ENCODE measurements around the gene ZBTB18. TPM values are rescaled to one million over a fixed set of nuclear protein-coding genes. Genes with fewer than 3 reads are reported as not detected.

ZBTB18 gene
- total RNA-seq, 1 donor from 2014 or later: 13.9 TPM

DNA sequence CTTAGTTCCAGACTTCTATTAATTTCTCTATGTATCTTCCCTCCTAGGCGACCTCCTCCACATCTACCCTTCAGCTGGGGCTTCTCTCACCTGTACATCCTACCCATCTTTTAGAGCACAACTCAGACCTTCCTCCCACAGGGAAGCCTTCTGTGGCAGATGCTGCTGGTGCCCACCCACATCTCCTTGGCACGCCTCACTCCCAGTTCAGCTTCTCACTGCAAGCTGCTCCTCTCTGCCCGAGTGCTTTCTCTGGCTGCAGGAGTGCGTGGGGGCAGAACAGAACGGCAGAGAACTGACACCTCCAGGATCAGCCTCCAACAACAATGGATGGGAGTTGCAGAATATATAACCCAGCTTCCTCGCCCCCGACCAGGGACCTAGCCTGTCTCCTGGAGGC lies 36.5 kb downstream of the ZBTB18 start:
- DNase-seq (ENCODE audit: low read depth in 2 of 2): no peak

DNA sequence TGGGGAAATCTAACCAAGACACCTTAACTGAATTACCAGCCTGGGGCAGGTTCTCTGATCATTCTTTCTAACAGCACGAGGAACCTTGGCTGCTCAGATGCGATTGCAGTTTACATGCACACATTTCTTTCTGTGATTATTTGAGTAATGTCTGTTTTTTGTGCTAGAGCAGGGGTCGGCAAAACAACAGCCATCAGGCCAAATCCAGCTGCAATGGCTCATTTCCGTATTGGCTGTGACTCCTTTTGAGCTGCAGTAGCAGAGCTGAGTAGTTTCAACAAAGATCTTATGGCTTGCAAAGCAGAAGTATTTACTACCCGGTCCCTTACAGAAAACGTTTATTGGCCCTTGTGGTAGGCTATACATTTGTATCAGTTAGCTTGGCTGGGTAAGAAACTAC lies 37.1 kb downstream of the ZBTB18 start:
- DNase-seq (ENCODE audit: low read depth in 2 of 2): peak; percentile 8 to 30

DNA sequence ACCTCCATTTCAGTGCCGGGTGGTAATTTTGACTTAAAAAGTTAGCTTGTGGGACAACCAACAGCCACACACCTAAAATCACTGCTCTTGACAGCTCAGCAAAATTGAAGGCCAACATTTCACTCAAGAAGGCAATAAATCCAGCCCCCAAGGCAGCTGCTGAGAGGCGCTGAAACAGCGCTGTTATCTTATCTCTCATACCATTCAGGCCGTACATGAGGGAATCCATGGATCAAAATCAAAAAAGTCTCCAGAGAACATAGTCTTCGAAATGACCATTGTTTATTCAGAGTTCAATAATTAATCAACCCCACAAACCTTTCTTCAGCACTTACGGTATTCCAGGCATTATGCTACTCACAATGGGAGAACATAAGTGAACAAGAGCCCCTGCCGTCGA lies 38.5 kb downstream of the ZBTB18 start:
- DNase-seq (ENCODE audit: low read depth in 2 of 2): no peak

DNA sequence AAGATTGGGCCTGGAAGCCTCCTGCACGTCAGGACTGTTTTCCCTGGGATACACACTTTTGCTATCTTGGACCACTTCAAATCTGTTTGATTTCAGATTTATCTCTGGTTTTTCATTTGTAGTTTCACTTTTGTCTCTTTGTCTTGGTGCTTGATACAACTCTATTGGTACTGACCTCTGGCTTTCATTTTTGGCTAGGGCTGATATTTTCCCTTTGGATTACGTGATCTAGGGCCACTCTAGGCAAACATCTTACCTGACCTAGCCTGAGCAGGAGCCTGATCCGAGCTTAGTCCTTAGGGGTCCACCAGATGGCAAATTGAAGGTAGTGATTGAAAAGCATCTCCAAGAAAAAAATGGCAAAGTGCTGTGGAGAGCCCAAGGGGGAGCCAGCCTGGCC lies 39.6 kb downstream of the ZBTB18 start:
- DNase-seq (ENCODE audit: low read depth in 2 of 2): no peak

DNA sequence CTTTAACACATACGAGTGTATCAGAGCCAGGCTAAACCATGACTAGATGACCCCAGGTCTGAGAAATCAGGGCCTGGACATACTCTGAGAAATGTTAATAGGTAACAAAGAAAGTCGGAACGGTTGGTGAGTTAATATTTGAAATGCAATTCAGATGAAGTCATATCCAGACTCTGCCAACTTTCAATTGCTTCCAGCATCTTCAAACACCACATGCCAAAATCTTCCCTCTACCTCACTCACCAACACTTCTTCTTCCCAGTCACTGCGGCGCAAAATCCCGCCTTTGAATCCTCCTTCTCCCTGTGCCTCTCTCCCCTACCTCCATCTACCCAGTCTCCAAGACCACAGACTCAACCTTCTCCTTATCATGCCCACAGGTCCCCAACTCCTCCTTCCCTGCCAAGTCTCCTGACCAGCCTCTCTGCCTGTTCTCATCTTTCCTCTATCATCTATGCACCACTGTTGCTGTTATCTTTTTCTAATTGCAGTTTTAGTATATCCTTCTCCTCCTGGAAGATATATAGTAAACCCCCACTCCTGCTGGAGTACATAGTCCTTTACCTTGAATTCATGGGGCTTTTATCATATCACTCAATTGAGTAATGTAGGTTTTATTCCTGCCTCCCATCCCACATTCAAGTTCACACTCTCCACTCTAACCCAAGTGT lies 41.3 kb downstream of the ZBTB18 start:
- no peak for DNase-seq (ENCODE audit: low read depth in 2 of 2)

DNA sequence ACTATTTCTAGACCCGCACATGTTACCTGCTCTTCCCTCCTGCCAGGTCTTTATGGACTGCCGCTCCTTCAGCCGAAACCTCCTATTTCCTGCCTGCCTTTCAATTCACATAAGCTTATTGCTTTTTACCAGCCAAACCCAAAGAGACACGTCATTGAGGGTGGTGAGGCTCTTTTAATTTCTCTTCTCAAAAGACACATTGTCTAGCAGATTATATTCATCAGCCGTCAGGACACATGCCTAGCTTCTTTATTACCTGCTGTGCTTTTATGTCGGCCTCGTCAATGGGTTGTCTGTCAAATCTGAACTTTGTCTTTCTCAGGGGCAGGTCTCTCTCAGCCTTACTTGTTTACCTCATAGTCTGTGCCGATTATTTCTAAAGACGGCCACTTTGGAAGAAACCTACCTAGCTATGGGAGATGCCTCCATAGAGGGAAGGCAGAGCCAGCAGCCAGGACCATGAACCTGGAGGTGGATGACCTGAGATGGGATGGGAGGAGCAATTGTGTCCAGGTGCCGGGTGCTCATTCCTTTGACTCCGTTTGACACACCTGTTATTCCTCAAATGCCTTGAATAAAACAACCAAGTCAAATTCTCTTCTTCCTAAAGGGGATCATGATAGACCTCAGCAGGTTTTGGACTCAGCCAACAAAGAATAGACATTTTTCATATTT lies 42.0 kb downstream of the ZBTB18 start:
- no peak for DNase-seq (ENCODE audit: low read depth in 2 of 2)

DNA sequence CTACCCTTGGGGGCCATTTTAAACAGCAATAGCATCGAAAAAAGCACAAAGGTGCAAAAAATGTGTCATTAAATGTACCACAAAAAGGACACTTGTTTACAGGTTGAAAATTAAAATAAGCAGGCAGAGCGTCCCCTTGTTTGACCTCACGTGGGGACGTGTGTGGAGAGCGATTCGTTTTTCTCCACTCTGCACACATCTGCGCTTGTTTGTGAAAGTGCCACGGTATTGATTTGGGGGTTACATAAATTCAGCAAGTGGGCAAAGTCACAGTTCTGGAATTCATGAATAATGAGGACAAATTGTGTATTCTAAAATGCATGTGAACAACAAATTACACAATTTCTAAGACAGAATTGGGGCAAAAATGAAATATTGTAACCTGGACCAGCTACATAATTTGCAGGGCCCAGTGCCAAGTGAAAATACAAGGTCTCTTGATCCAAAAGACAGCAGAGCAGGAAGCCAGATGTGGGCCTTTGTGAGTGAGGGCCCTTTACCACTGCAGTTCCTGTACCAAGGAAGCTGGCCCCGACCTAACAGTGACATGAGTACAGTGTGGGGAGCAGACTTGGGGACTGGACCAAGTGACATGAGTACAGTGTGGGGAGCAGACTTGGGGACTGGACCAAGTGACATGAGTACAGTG lies 43.9 kb downstream of the ZBTB18 start:
- DNase-seq (ENCODE audit: low read depth in 2 of 2): no peak

DNA sequence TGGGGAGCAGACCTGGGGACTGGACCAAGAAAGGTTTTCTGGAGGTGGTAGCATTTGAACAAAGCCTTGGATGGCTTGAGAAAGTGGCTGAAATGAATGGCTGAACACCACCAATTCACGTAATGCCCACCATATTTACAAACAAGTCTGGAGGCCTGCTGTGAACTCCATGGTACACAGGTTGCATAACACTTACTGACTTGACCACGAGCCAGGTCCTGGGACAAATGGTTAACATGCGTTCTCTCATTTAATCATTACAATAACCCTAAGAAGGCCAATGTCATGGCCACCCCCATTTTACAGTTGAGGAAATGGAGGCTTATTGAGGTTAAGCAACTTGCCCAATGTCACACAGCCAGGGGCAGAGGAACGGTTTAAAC lies 44.4 kb downstream of the ZBTB18 start:
- no peak for DNase-seq (ENCODE audit: low read depth in 2 of 2)

DNA sequence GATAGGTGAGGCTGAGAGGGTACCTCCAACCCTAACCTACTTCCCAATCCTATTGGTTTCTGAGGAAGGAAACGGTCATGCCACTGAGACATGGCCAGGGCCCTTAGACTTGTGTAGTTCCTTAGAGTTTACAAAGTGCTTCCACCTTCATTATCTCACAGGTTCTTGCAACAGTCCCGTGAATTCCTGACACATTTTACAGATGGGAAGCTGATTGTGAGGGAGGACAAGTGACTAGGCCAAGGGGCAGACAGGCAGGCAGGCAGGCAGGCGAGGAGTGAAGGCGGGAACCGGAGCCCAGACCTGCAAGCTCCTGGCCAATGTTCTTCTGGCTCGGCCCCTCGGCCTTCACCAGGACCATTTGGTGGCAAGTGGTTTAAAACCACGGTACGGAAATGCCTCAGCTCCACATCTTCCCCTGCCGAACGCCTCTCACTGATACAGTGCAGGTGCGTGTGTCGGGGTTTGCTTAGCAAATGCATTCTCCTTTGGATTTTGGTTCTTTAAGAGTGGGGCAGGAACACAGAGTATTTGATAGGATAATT lies 45.1 kb downstream of the ZBTB18 start:
- DNase-seq (ENCODE audit: low read depth in 2 of 2): no peak

DNA sequence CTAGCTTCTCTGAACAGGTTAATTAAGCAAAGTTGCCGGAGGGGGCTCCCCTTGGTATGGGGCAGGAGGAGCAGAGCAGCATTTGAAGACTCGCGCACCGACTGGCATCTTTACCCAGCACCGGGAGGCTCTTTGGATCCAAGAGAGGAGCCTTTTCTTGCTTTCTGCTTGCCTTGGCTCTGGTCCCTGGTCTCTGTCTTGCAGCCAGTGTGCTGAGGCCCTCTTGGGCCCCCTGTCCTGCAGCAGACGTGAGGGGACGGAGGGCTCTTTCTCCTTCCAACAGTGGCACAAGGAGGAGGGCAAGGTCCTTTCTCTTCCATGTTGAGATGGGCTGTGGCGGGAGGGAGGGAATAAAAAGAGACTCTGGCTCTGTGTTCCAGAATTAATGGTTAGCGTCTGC lies 45.6 kb downstream of the ZBTB18 start:
- DNase-seq (ENCODE audit: low read depth in 2 of 2): no peak

DNA sequence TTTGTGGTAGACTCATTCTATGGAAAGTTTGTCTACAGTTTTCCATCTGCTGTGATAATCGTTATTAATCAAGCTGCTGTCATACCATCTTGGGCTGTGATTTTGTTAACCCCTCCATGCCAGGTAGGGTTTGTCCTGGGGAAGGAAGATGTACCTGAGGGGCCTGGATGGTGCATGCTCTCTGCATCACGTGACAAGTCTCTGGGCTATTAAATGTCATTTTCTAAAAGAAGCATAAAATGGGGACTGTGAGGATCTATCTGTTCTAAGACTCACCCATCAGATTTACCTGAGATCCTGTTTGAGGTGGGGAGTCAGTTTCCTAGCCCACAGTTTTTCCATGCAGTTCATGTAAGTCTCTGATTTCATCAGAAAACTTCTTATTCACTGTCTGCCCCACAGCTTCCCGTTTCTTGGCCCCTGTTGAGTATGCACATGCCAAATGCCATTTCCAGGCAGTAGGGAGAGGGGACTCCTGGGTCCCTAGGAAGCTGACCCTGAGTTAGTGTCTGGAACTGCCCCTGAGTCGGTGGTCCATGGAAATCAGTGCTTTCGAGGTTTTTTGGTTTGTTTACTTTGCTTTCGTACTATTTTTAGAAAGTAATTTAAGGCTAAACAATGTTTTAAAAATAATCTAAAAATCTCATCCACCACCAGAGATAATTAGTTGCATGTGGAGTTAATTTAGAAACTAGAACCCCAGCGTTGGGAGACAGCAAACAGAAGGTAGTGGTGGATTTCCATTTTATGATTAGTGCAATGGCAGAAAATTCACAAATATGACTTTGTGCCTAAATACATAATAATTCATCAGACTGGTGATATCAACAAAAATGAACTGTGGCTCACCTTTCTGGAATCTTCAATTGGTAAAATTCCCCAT lies 46.7 kb downstream of the ZBTB18 start:
- no peak for DNase-seq (ENCODE audit: low read depth in 2 of 2)

DNA sequence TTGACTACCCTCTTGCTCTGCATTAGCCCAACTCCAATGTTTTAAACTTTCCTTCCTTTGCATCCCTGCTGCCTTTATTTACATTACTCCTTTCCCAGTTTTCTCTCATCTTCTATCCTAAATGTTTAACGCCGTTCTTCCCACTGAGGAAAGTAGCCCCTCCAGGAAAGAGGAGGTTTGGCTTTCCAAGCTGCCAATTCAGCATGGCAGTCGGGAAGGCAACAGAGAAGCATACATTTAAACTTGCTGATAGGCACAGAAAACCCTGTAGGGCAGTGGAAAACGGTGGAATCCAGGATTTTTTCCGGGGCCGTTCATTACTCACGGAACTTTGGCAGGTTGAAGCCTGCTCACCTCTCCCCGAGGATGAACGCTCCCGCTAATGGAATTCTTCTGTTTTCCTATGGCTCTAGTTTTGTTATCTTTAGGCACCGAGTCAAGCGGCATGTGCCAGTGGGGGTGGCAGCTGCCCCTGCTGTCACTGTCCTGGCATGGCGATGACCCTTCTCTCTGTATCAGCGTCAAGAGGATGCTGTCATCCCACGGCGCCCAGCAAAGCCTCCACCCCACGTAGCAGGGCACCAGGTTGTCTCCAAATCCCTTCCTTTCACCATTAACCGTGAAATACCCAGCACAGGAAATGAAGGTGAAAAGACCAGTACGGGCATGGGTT lies 48.3 kb downstream of the ZBTB18 start:
- no peak for DNase-seq (ENCODE audit: low read depth in 2 of 2)

DNA sequence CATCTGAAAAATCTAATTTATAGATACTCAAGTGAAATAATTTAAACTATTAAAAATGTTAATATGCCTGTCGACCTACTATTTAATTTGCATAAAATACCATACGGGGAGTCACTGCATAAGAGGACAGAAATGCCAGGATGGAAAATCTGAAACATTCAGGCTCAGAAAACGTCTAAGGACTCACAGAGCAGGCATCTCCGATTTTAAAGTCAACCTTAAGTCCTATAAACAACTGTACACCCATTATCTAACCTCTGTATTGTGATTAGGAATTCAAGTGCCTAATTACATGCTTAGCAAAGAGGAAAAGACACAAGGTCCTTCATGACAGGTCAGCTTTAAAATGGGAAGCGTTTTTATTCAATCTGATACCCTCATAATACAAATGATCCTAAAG lies 49.2 kb downstream of the ZBTB18 start:
- no peak for DNase-seq (ENCODE audit: low read depth in 2 of 2)

DNA sequence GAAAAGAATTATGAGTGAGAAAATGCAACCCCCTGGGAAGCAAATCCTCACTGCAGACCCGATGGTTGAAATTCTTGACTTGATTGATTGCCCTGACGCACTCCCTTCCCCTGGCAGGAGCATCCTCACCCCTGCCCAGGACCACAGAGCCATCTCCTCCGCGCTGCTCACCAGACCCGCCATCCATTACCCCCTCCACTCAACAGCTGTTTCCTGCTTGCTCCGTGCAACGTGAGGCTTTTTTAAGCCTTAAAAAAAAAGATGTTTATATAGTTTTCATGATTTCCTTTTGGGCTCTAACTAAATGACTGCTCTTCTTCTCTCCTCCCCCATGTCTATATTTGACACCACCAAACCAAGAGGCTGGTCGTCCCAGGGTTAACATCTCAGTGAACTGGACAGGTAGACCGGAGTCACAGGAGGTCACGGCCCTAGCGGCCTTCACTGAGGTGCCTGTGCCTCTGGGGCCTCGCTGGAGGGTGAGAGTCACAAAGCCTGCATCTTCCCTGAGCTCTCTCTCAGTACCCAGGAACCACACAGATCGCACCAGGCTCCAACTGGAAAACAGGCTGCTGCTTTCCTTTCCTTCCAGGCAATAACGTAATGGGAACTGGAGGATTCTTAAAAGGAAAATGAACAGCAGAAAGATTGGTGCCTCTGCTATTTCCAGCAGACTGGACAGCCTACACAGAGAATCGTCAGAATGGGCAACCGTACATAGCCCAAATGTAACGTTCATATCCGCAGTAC lies 49.8 kb downstream of the ZBTB18 start:
- peak; percentile 11 to 75 for DNase-seq (ENCODE audit: low read depth in 2 of 2)

DNA sequence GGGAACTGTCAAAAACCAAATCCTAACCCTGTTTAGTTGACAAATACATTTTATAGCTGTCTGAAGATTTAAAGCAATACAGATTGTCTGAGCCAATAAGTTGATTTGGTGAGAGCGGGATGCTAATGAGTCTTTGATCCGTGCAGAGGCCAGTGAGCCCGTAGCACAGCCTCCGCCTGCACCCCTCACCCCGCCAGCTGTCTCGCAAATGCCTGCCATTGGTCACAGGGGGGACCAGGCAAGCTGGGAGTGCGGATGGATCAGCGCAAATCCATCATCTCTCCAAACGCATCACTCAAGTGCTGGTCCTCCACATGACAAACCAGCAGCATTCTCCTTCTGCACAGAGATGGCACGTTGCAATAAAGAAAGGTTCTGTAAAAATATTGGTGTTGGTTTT lies 51.0 kb downstream of the ZBTB18 start:
- no peak for DNase-seq (ENCODE audit: low read depth in 2 of 2)

DNA sequence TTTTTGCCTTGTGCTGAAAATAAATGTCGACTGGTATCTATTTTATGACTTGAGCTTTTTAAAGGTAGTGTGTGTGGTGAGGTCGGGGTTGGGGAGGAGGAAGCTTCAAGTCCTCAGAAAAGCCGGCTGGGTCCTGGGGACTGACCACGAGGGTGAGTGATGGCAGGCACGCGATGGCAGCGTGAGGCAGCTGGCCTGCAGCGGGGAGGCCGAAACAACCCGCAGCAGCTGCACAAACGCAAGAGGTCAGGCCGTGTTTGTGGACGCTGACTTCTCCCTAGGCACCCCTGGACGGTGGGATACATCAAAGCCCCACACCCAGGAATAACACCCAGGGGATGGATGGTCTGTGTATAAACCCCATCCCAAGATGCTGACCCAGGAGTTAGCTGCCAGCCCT lies 51.4 kb downstream of the ZBTB18 start:
- no peak for DNase-seq (ENCODE audit: low read depth in 2 of 2)

DNA sequence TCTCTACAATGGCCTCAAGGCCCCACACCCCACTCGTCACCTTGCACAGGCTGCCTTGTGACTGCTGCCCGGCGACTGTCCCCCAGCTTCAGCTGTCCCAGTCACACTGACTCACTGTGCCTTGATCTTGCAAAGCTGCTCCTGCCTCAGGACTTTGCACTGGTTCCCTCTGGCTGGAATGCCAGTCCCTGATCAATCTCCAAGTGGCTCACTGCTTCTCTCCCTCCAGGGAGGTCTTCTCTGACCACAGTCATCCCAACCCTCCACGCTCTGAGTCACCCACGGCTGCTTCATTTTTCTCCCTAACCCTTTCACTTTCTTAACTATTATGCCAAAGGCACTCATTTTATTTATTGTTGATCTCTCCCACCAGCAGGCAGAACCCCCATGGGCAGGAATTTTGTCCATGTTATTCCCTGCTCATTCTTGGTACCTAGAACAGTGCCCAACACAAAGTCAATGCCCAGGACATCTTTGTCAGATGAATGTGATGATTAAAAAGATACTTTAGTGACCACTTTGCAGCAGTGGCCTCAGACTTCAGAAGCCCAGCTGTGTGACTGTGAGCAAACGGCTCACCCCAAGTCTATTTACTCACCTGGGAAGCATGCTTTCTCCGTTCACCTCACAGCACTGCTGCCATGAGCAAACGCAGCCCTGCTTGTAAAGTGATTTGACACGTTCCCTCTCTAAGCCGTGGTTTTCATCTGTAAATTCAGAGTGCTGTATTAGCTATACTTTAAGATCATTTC lies 53.4 kb downstream of the ZBTB18 start:
- DNase-seq (ENCODE audit: low read depth in 2 of 2): peak in 1 of 2 donors; percentile 31

DNA sequence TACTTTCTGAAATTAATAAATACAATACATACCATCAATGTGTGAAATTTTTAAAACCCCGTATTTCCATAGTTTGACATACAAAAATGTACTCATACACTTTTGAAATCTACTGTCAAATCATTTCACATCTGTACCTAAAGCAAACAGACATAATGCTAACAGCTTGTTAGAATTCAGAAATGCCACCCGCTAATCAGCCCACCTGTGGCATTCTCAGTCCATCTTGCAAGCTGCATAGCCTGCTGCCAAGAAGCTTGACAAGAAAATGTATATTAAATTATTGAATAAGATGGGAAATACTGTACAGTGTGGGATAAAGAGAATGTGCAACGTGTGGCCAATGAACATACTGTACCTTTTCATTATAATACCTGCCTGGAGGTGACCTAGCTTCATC lies 55.1 kb downstream of the ZBTB18 start:
- DNase-seq (ENCODE audit: low read depth in 2 of 2): no peak
